Measurements from ENCODE around the gene SYT7. TPM values are rescaled to one million over a fixed set of nuclear protein-coding genes. Genes with fewer than 3 reads are reported as not detected.

SYT7 gene
- total RNA-seq, 1 donor from 2014 or later, result 3.4 TPM

GRCh38 chr11:61588728-61589191, 7.9 kb upstream of the SYT7 start:
- TF ChIP-seq CTCF (IDR thresholded peaks at IDR 0.05), result no peak
- no peak for TF ChIP-seq POLR2A (IDR thresholded peaks at IDR 0.05)
- TF ChIP-seq POLR2AphosphoS5 (IDR thresholded peaks at IDR 0.05; ENCODE audit: insufficient read depth in 1 of 2, low read depth in 1 of 2), result no peak
- no peaks in the 10 kb centered on the region for H3K36me3 ChIP-seq
- intact Hi-C loops (cut with DNase I), result no loop called here
- peak overlapping the region; percentile 47 to 51 for H3K4me3 ChIP-seq
- no peak overlapping the region for H3K27ac ChIP-seq
- H3K9me3 ChIP-seq, result no peaks in the 10 kb centered on the region
- peaks cover 24% of the 10 kb centered on the region for H3K4me1 ChIP-seq
- no peaks in the 10 kb centered on the region for H3K27me3 ChIP-seq
- DNase-seq (ENCODE audit: extremely low spot score in 2 of 2), result no peak

GRCh38 chr11:61587951-61588727, 7.3 kb upstream of the SYT7 start:
- intact Hi-C loops (cut with DNase I), result no loop called here
- Histone ChIP-seq H3K36me3 (no peaks in the 10 kb centered on the region), H3K9me3 (no peaks in the 10 kb centered on the region), H3K27me3 (no peaks in the 10 kb centered on the region), H3K4me1 (peaks cover 24% of the 10 kb centered on the region), H3K27ac (peak overlapping the region; percentile 38), H3K4me3 (peak overlapping the region; percentile 47 to 51)
- DNase-seq (ENCODE audit: extremely low spot score in 2 of 2), result no peak
- no peak for TF ChIP-seq POLR2A (IDR thresholded peaks at IDR 0.05)
- TF ChIP-seq CTCF (IDR thresholded peaks at IDR 0.05), result peak in 1 of 3 experiments; percentile 5
- no peak for TF ChIP-seq POLR2AphosphoS5 (IDR thresholded peaks at IDR 0.05; ENCODE audit: insufficient read depth in 1 of 2, low read depth in 1 of 2)

GRCh38 chr11:61587541-61587941, 6.7 kb upstream of the SYT7 start:
- intact Hi-C loops (cut with DNase I), result no loop called here
- TF ChIP-seq POLR2A (IDR thresholded peaks at IDR 0.05) (no peak), POLR2AphosphoS5 (IDR thresholded peaks at IDR 0.05; ENCODE audit: insufficient read depth in 1 of 2, low read depth in 1 of 2) (peak in 1 of 2 donors; percentile 31), CTCF (IDR thresholded peaks at IDR 0.05) (no peak)
- peak overlapping the region; percentile 38 for H3K27ac ChIP-seq
- H3K9me3 ChIP-seq, result no peaks in the 10 kb centered on the region
- H3K4me3 ChIP-seq, result peak overlapping the region; percentile 47 to 51
- peaks cover 24% of the 10 kb centered on the region for H3K4me1 ChIP-seq
- H3K27me3 ChIP-seq, result no peaks in the 10 kb centered on the region
- no peaks in the 10 kb centered on the region for H3K36me3 ChIP-seq
- DNase-seq (ENCODE audit: extremely low spot score in 2 of 2), result no peak

- intact Hi-C loops (cut with DNase I), result no loop called here
- H3K4me3 ChIP-seq, result peak overlapping the region in 1 of 2 donors; percentile 47
- H3K9me3 ChIP-seq, result no peaks in the 10 kb centered on the region
- TF ChIP-seq CTCF (IDR thresholded peaks at IDR 0.05) (no peak), POLR2A (IDR thresholded peaks at IDR 0.05) (no peak), POLR2AphosphoS5 (IDR thresholded peaks at IDR 0.05; ENCODE audit: insufficient read depth in 1 of 2, low read depth in 1 of 2) (no peak)
- peak overlapping the region; percentile 38 for H3K27ac ChIP-seq
- no peaks in the 10 kb centered on the region for H3K27me3 ChIP-seq
- DNase-seq (ENCODE audit: extremely low spot score in 2 of 2), result no peak
- H3K36me3 ChIP-seq, result no peaks in the 10 kb centered on the region
- peaks cover 27% of the 10 kb centered on the region for H3K4me1 ChIP-seq
Observed at GRCh38 chr11:61586792-61587430, 6.0 kb upstream of the SYT7 start.

- no peak overlapping the region for H3K4me3 ChIP-seq
- no peaks in the 10 kb centered on the region for H3K9me3 ChIP-seq
- no peak overlapping the region for H3K27ac ChIP-seq
- no peak for DNase-seq (ENCODE audit: extremely low spot score in 2 of 2)
- TF ChIP-seq POLR2AphosphoS5 (IDR thresholded peaks at IDR 0.05; ENCODE audit: insufficient read depth in 1 of 2, low read depth in 1 of 2) (no peak), CTCF (IDR thresholded peaks at IDR 0.05) (no peak), POLR2A (IDR thresholded peaks at IDR 0.05) (no peak)
- H3K27me3 ChIP-seq, result peaks cover 4% of the 10 kb centered on the region
- H3K4me1 ChIP-seq, result peaks cover 36% of the 10 kb centered on the region
- intact Hi-C loops (cut with DNase I), result no loop called here
- no peaks in the 10 kb centered on the region for H3K36me3 ChIP-seq
Observed at GRCh38 chr11:61585115-61585514, 4.2 kb upstream of the SYT7 start.
